IPS-NIHi11 (cell line): ENCODE data around the gene RBBP8.

Experiments
- DNase-seq: peaks from one replicate; pipeline ENCODE4 v3.0.0; 2012; ENCODE audit warnings: mixed read lengths, low spot score

RBBP8 gene

GRCh38 chr18:23062011-23062410 is 128.9 kb downstream of the RBBP8 start:
- DNase-seq: no peak

- DNase-seq: no peak
Measured at GRCh38 chr18:23063502-23063901, 130.4 kb downstream of the RBBP8 start.

- DNase-seq: no peak
Measured at GRCh38 chr18:23065234-23065806, 132.2 kb downstream of the RBBP8 start.

- DNase-seq: no peak
Measured at GRCh38 chr18:23066060-23066459, 132.9 kb downstream of the RBBP8 start.

GRCh38 chr18:23066504-23067039 is 133.4 kb downstream of the RBBP8 start:
- no peak for DNase-seq

GRCh38 chr18:23067236-23067635 is 134.1 kb downstream of the RBBP8 start:
- DNase-seq: no peak

GRCh38 chr18:23068011-23068410 is 134.9 kb downstream of the RBBP8 start:
- no peak for DNase-seq

- DNase-seq: no peak
Measured at GRCh38 chr18:23068570-23069310, 135.6 kb downstream of the RBBP8 start.

GRCh38 chr18:23069481-23069880 is 136.4 kb downstream of the RBBP8 start:
- no peak for DNase-seq

GRCh38 chr18:23069898-23070297 is 136.8 kb downstream of the RBBP8 start:
- no peak for DNase-seq

- no peak for DNase-seq
Measured at GRCh38 chr18:23071285-23071684, 138.2 kb downstream of the RBBP8 start.

- no peak for DNase-seq
Measured at GRCh38 chr18:23072079-23072478, 139.0 kb downstream of the RBBP8 start.

- DNase-seq: no peak
Measured at GRCh38 chr18:23073996-23074606, 141.0 kb downstream of the RBBP8 start.
